Uterus (tissue), 2 donors: ENCODE measurements around the gene SDHA.

Experiments
- CTCF ChIP-seq, 4 experiments: fragments of 200-600 bp in 2 of 4; fragments of 450-650 bp in 2 of 4; sonication (generic) in 2 of 4; IDR thresholded peaks; one replicate each; pipeline ENCODE4 v1.5.1; 2016 to 2019; ENCODE audit warnings: antibody characterized with exemption in 4 of 4, mild to moderate bottlenecking in 2 of 4, moderate library complexity in 1 of 4
- POLR2A ChIP-seq, 2 donors: fragments of 450-650 bp; IDR thresholded peaks; one replicate each; pipeline ENCODE4 v1.6.1; 2016; ENCODE audit warnings: antibody characterized with exemption in 2 of 2, mild to moderate bottlenecking in 1 of 2, moderate library complexity in 1 of 2

DNA sequence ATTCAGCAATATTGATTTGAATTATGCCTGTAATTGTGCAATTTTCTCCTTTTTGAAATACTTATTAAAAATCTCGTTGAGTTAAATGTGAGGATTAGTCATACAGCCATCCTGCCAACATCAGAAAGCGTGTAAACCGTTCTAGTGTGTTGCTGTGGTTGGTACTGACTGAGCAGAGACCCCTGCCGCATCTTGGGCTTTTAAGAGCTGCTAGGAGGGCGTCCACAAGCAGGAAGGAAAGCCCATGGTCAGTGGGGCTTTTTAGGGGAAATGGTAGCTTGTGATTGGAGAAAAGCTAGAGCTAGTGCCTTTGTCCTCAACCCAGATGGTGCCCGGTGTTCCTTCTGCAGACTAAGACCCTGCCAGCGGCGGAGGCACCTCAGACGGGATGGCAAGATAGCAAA, 1.3 kb downstream of the SDHA start:
- no peak for TF ChIP-seq CTCF (IDR thresholded peaks at IDR 0.05)
- TF ChIP-seq POLR2A (IDR thresholded peaks at IDR 0.05): no peak
